ENCODE results near the gene NEK7.

DNA sequence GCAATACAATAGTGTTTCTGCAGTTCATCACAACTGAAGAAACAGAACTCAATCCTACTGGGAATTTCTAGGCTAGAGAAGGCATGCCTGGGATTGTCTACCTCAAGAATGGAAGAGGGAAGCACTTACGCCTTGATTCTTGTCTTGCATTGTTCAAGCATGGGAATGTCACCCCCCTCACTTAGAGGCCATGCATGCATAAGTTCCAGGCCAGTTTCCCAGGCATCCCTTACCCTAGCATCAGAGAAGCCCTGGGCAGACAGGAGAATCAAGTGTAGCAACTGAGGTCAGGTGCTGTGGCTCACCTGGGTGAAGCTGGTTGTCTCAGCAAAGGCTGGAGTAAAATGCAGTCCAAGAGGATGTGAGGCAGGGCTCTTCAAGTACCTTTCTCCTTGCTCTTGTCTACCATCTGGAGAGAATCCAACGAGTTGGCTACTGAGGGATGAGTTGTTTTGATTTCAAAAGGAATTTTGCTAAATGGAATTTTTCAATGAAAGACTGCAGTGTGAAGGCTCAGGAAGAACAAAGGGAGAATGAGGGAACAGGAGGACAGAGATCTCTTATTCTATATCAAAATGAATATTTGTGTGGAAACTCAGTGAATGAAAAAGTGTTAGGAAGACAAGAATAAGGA lies 174.3 kb downstream of the NEK7 start:
- TF ChIP-seq CTCF (IDR thresholded peaks at IDR 0.05), result no peak
- TF ChIP-seq POLR2A (IDR thresholded peaks at IDR 0.05), result no peak

Measured in ovary (tissue), 3 donors.